Sciatic nerve (tissue), 2 donors: ENCODE measurements around the gene CDC20B. TPM values are rescaled to one million over a fixed set of nuclear protein-coding genes. Genes with fewer than 3 reads are reported as not detected.

Source experiments
- ATAC-seq: fragments of 200-7000 bp; cut with Tn5 transposase; one replicate; pipeline ENCODE4 v1.9.1; 2020; ENCODE audit warnings: mild to moderate bottlenecking, moderate library complexity
- DNase-seq: peaks from one replicate; pipeline ENCODE4 v3.0.0-alpha.2; 2020; ENCODE audit warnings: low spot score
- intact Hi-C: fragments of 100-400 bp; cut with DNase I; formaldehyde crosslinking; loops from one replicate; pipeline ENCODE4 v1.14.2; 2022
- microRNA-seq: library from miRNA; unstranded; fragments of <30 nt; microRNA quantifications from one replicate; pipeline ENCODE4 v1.2.0, GENCODE V29; 2020
- total RNA-seq: library from RNA; stranded (reverse); fragmentation: NEBNext Ultra II Directional; extraction: Animal tissue kit (Norgen Biotek cat#: 25700); gene quantifications from one replicate; pipeline ENCODE4 v1.2.1, GENCODE V29; 2021
- donor health status: DM: no; HTN: no; CAD: no.
- donor health status: DM: no; HTN: no; CAD: no.

The CDC20B gene
- total RNA-seq, 1 donor from 2014 or later = not detected

DNA sequence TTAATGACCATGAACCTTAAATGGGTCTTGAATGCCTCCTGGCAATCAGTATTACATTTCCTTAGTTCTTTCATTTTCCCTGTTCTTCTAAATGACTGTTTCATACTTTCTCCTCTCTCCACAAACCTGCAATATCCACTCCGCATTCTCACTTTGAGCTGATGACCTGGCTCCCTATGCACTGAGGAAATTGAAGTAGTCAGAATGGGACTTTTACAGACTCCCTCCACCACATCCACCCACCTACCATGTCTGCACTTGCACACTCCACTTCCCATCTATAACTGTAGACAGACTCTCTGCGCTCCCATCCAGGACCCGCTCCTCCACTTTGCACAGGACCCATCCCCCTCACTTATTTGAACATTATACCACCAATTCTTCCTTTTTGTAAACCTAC, 106.7 kb downstream of the CDC20B start:
- DNase-seq = no peak
- intact Hi-C loops = no loop called here
- no peak for ATAC-seq

DNA sequence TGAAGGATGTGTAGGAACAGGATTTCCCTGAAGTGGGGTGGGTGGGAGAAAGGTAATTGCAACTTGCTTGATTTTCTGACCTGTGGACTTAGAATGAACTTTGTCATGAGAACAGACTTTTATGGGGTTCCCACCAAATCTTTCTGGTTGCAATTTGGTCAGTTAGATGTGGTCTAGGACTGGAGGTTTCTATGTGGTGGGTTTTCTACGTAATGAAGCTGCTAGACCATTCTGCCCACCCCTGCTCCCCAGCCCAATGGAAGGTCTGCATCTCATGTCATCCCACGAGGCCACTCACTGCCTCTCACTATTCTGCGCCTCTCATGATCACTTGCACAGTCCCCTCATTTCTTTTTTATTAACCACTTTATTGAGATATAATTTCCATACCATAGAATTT, 108.5 kb downstream of the CDC20B start:
- intact Hi-C loops = no loop called here
- ATAC-seq (no peak), DNase-seq (no peak)

DNA sequence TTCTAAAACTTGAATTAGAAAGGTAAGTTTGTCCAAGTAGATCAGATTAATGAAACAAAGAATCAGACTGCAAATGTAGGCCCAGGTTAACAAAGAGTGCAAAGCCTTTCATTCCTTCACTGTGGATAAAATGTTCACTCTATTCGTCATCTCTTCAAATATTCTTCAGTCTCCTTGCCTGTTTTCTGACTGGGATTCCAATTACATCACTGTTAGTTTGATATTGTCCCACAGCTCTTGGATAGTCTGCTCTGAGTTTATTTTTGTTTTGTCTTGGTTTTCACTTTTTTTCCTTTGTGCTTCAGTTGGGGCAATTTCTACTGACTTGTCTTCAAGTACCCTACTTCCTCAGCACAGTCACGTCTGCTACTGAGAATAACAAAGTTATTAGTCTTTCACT, 109.1 kb downstream of the CDC20B start:
- ATAC-seq (no peak), DNase-seq (no peak)
- intact Hi-C loops = no loop called here

DNA sequence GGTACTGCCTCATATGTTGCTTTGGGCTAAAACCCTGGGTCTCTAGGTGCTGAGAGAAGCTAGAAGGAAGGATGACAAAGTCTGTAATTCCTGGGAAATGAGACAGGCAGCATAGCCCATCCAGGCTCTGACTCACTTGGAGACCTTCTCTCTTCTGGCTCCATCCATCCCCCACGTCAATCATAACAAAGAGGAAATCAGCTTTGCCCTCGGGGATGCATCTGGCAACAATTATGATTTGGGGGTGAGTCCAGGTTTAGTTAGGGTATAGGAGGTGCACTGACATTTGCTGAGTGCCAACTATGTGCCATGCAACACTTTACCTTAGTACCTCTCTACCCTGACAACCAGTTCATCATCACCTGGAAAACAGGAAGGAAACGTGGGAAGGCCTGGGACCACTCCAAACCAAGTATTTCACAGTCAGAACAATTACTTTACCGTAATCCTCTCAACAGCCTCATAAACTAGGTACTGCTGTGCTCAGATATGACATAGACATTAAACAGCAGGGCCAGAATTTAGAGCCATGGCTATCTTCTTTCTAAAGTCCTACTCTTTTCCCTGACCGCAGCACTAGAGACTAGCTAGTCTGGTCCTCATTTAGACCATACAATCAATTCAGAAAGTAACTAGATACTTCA, 109.6 kb downstream of the CDC20B start:
- intact Hi-C loops = no loop called here
- DNase-seq (no peak), ATAC-seq (no peak)

Small RNAs within 50 kb of the gene (microRNA-seq; reads per million reads assigned to microRNA genes)
- gene MIR449A (50.3 reads per million, percentile 48 among the genes with 10 or more reads in this experiment), gene MIR449B (1.4 reads per million), gene MIR449C (not detected)

Other genes starting within 250 kb of the CDC20B start
- gene ESM1, start 187.6 kb downstream of the CDC20B start, total RNA-seq = 0.49 TPM
- 0.62 TPM for gene GZMK, start 148.9 kb downstream of the CDC20B start, total RNA-seq
- 5.3 TPM for gene GZMA, start 70.5 kb downstream of the CDC20B start, total RNA-seq
- gene GPX8, start 13.0 kb downstream of the CDC20B start, total RNA-seq = 34.9 TPM
- not detected for gene MCIDAS, start 54.1 kb upstream of the CDC20B start, total RNA-seq
- 0.22 TPM for gene CCNO, start 60.4 kb upstream of the CDC20B start, total RNA-seq
- 24.8 TPM for gene DHX29, start 134.5 kb upstream of the CDC20B start, total RNA-seq
- gene MTREX, start 134.8 kb upstream of the CDC20B start, total RNA-seq = 69.0 TPM